H9 (cell line): ENCODE data around the gene BAHD1. TPM values are rescaled to one million over a fixed set of nuclear protein-coding genes. Genes with fewer than 3 reads are reported as not detected.

Experiments used
- DNase-seq: peaks from one replicate; pipeline ENCODE4 v3.0.0-alpha.2; 2017
- H2AFZ ChIP-seq: one replicate; pipeline ENCODE4 v1.6.1; 2013; ENCODE audit warnings: mild to moderate bottlenecking, low read length, control low read depth, moderate library complexity
- H2AK5ac ChIP-seq: 2 replicates; pipeline ENCODE4 v1.6.1; 2013; ENCODE audit warnings: low read length, control low read depth, mixed read lengths; ENCODE audit not compliant: insufficient read length
- H2BK120ac ChIP-seq: one replicate; pipeline ENCODE4 v1.6.1; 2013; ENCODE audit warnings: low read depth, mild to moderate bottlenecking, low read length, control low read depth, inconsistent platforms; ENCODE audit not compliant: poor library complexity, severe bottlenecking
- H2BK12ac ChIP-seq: 2 replicates; pipeline ENCODE4 v1.6.1; 2013; ENCODE audit warnings: low read length, control low read depth, mixed read lengths, low read depth; ENCODE audit not compliant: insufficient read length
- H2BK15ac ChIP-seq: 2 replicates; pipeline ENCODE4 v1.6.1; 2013; ENCODE audit warnings: low read depth, low read length, control low read depth
- H2BK20ac ChIP-seq: one replicate; pipeline ENCODE4 v1.6.1; 2013; ENCODE audit warnings: low read depth, mild to moderate bottlenecking, low read length, control low read depth, inconsistent platforms; ENCODE audit not compliant: poor library complexity, severe bottlenecking
- H2BK5ac ChIP-seq: 2 replicates; pipeline ENCODE4 v1.6.1; 2013; ENCODE audit warnings: low read length, control low read depth, mixed read lengths; ENCODE audit not compliant: insufficient read length
- H3K14ac ChIP-seq: 2 replicates; pipeline ENCODE4 v1.6.1; 2013; ENCODE audit warnings: low read length, control low read depth; ENCODE audit not compliant: insufficient read depth
- H3K18ac ChIP-seq: 2 replicates; pipeline ENCODE4 v1.6.1; 2013; ENCODE audit warnings: low read depth, mild to moderate bottlenecking, mixed read lengths, low read length, control low read depth; ENCODE audit not compliant: insufficient read length
- H3K23ac ChIP-seq: 2 replicates; pipeline ENCODE4 v1.6.1; 2013; ENCODE audit warnings: low read length, control low read depth, mixed read lengths, low read depth; ENCODE audit not compliant: insufficient read length
- H3K23me2 ChIP-seq: 2 replicates; pipeline ENCODE4 v1.6.1; 2013; ENCODE audit warnings: low read depth, mild to moderate bottlenecking, mixed read lengths, low read length, control low read depth; ENCODE audit not compliant: insufficient read length, poor library complexity, severe bottlenecking
- H3K27ac ChIP-seq: 2 replicates; pipeline ENCODE4 v1.5.1; 2013; ENCODE audit warnings: low read length, control low read depth, mixed read lengths, low read depth; ENCODE audit not compliant: insufficient read length
- H3K27me3 ChIP-seq: 2 replicates; pipeline ENCODE4 v1.6.1; 2013; ENCODE audit warnings: low read length, control low read depth, inconsistent platforms; ENCODE audit not compliant: insufficient read depth
- H3K4ac ChIP-seq: 2 replicates; pipeline ENCODE4 v1.6.1; 2013; ENCODE audit warnings: low read depth, mild to moderate bottlenecking, control low read depth, inconsistent platforms, low read length, moderate library complexity
- H3K4me1 ChIP-seq: 2 replicates; pipeline ENCODE4 v1.6.1; 2013; ENCODE audit warnings: low read length, control low read depth, inconsistent platforms; ENCODE audit not compliant: insufficient read depth
- H3K4me2 ChIP-seq: 2 replicates; pipeline ENCODE4 v1.6.1; 2013; ENCODE audit warnings: low read length, control low read depth, mixed read lengths; ENCODE audit not compliant: insufficient read length, insufficient read depth
- H3K56ac ChIP-seq: 2 replicates; pipeline ENCODE4 v1.6.1; 2013; ENCODE audit warnings: low read depth, mild to moderate bottlenecking, mixed read lengths, low read length, control low read depth; ENCODE audit not compliant: insufficient read length
- H3K79me1 ChIP-seq: 2 replicates; pipeline ENCODE4 v1.6.1; 2013; ENCODE audit warnings: low read depth, mild to moderate bottlenecking, moderate library complexity, low read length, control low read depth, inconsistent platforms; ENCODE audit not compliant: insufficient read depth, poor library complexity, severe bottlenecking
- H3K79me2 ChIP-seq: 2 replicates; pipeline ENCODE4 v1.6.1; 2013; ENCODE audit warnings: low read length, control low read depth, inconsistent platforms; ENCODE audit not compliant: insufficient read depth
- H3K9ac ChIP-seq: 2 replicates; pipeline ENCODE4 v1.6.1; 2013; ENCODE audit warnings: low read length, control low read depth, mixed read lengths; ENCODE audit not compliant: insufficient read length; ENCODE audit errors: extremely low read depth
- H3K9me3 ChIP-seq: one replicate; pipeline ENCODE4 v1.6.1; 2013; ENCODE audit warnings: low read depth, low read length, inconsistent platforms; ENCODE audit not compliant: control insufficient read depth
- H3T11ph ChIP-seq: one replicate; pipeline ENCODE4 v1.6.1; 2013; ENCODE audit warnings: mild to moderate bottlenecking, low read length, control low read depth, inconsistent platforms
- H4K20me1 ChIP-seq: one replicate; pipeline ENCODE4 v1.6.1; 2013; ENCODE audit not compliant: control insufficient read depth, insufficient read length, insufficient read depth
- H4K5ac ChIP-seq: 2 replicates; pipeline ENCODE4 v1.6.1; 2013; ENCODE audit warnings: low read depth, mild to moderate bottlenecking, mixed read lengths, low read length, control low read depth; ENCODE audit not compliant: insufficient read length
- H4K8ac ChIP-seq: replicated peaks from 2 replicates; pipeline ENCODE4 v1.6.1; 2013; ENCODE audit warnings: low read length, control low read depth, mixed read lengths, low read depth; ENCODE audit not compliant: insufficient read length
- H4K91ac ChIP-seq: 2 replicates; pipeline ENCODE4 v1.6.1; 2013; ENCODE audit warnings: low read depth, mild to moderate bottlenecking, moderate library complexity, mixed read lengths, low read length, control low read depth; ENCODE audit not compliant: insufficient read length
- H3K27ac Mint-ChIP-seq, 3 experiments: 2 replicates in 2 of 3; 3 replicates in 1 of 3; pipeline ENCODE4 v1.8.0; 2020 to 2021; ENCODE audit warnings: mixed read lengths in 3 of 3, mild to moderate bottlenecking in 1 of 3, moderate library complexity in 1 of 3
- H3K27me3 Mint-ChIP-seq: 2 replicates; pipeline ENCODE4 v1.8.0; 2021; ENCODE audit warnings: low read depth, mild to moderate bottlenecking, moderate library complexity, mixed read lengths
- H3K36me3 Mint-ChIP-seq, 3 experiments: 2 replicates in 2 of 3; 3 replicates in 1 of 3; pipeline ENCODE4 v1.8.0; 2020 to 2021; ENCODE audit warnings: low read depth in 3 of 3, mixed read lengths in 3 of 3; ENCODE audit not compliant: insufficient read depth in 1 of 3
- H3K4me1 Mint-ChIP-seq, 2 experiments: 2 replicates each; pipeline ENCODE4 v1.8.0; 2020; ENCODE audit warnings: mixed read lengths in 2 of 2
- H3K4me3 Mint-ChIP-seq, 2 experiments: 2 replicates in 1 of 2; 3 replicates in 1 of 2; pipeline ENCODE4 v1.8.0; 2020 to 2021; ENCODE audit warnings: mild to moderate bottlenecking in 2 of 2, mixed read lengths in 2 of 2, moderate library complexity in 1 of 2
- H3K9me3 Mint-ChIP-seq, 2 experiments: 2 replicates in 1 of 2; 3 replicates in 1 of 2; pipeline ENCODE4 v1.8.0; 2020; ENCODE audit warnings: mild to moderate bottlenecking in 2 of 2, mixed read lengths in 2 of 2, moderate library complexity in 1 of 2
- WGBS: extraction: QIAGEN DNeasy Blood & Tissue Kit; methylation state at CpG from one replicate; pipeline ENCODE4 v1.1.7; 2013; ENCODE audit warnings: missing lambda C conversion rate, low lambda C conversion rate, mixed read lengths; ENCODE audit not compliant: insufficient read length; ENCODE audit errors: extremely low coverage; 5-methylcytosine and 5-hydroxymethylcytosine counted together
- total RNA-seq: library from RNA; stranded (reverse); gene quantifications from 2 replicates; pipeline ENCODE4 v1.2.1, GENCODE V29; 2021
- TF ChIP-seq, protein P1 (sequence below): fragments of 200-600 bp; sonication (generic); conservative IDR thresholded peaks from 3 replicates; pipeline ENCODE4 v1.8.0; 2021; ENCODE audit warnings: antibody characterized with exemption, mild to moderate bottlenecking

Gene BAHD1
- total RNA-seq, 1 experiment from 2014 or later = 54.1 TPM

DNA sequence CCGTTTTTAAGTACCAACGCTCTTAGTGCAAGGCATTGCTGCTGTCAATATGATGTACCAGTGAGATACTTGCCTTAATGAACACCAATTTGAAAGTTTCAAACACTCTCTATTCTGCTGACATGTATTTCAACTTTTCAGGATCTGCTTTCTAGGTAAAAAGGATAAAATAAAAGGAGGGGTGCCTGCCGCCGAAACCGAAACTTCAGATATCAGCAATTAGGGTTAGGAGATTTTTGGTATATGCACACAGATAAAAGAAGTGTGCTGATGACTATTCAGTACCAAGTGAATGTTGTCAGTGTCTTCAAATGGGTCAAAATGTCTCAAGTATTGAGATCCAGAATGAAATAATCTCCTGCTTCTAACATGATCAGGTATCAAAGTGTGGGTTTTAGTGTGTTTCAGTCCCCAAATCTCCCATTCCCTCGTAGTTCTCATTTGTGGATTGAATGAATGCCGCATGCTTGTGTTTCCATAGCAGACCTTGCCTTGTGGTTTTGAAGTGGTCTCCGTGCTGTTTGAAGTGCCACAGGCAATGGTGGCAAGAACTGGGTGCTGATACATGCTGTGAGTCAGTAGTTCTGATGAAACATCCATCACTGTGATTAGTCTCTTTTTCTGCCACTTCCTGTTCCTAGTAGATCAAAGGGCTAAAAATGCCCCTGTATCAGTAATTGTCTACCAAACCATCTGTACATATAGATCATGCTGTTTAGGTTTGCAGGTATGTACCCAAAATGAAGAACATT is 52.5 kb downstream of the BAHD1 start:
- no peak overlapping the region for H4K91ac ChIP-seq

More for the DNA sequence above, 52.5 kb downstream of the BAHD1 start:
- Histone ChIP-seq H4K8ac (no peak overlapping the region), H3K56ac (no peak overlapping the region), H3T11ph (no peak overlapping the region), H3K14ac (no peak overlapping the region), H2BK12ac (no peak overlapping the region), H3K9ac (no peak overlapping the region), H3K27ac (no peak overlapping the region), H2BK15ac (no peak overlapping the region), H3K23ac (no peak overlapping the region), H4K20me1 (no peaks in the 10 kb centered on the region), H3K4me1 (no peaks in the 10 kb centered on the region), H3K4me2 (no peak overlapping the region), H3K4ac (no peak overlapping the region), H2AK5ac (no peak overlapping the region), H3K18ac (no peak overlapping the region), H2BK120ac (no peak overlapping the region), H2BK20ac (no peak overlapping the region), H2BK5ac (no peak overlapping the region), H3K23me2 (no peaks in the 10 kb centered on the region), H3K9me3 (no peaks in the 10 kb centered on the region), H3K79me2 (no peaks in the 10 kb centered on the region), H3K27me3 (no peaks in the 10 kb centered on the region), H3K79me1 (no peaks in the 10 kb centered on the region), H4K5ac (no peak overlapping the region), H2AFZ (no peak overlapping the region)
- no peaks in the 10 kb centered on the region for H3K9me3 Mint-ChIP-seq
- WGBS = no CpG with 5 or more reads among the region's 8 CpGs
- H3K4me1 Mint-ChIP-seq = peaks cover 0 to 2% of the 10 kb centered on the region in 2 experiments; a peak in 2 of 4 replicates
- H3K36me3 Mint-ChIP-seq = no peaks in the 10 kb centered on the region; a peak in 1 of 7 replicates
- TF ChIP-seq, protein P1, sequence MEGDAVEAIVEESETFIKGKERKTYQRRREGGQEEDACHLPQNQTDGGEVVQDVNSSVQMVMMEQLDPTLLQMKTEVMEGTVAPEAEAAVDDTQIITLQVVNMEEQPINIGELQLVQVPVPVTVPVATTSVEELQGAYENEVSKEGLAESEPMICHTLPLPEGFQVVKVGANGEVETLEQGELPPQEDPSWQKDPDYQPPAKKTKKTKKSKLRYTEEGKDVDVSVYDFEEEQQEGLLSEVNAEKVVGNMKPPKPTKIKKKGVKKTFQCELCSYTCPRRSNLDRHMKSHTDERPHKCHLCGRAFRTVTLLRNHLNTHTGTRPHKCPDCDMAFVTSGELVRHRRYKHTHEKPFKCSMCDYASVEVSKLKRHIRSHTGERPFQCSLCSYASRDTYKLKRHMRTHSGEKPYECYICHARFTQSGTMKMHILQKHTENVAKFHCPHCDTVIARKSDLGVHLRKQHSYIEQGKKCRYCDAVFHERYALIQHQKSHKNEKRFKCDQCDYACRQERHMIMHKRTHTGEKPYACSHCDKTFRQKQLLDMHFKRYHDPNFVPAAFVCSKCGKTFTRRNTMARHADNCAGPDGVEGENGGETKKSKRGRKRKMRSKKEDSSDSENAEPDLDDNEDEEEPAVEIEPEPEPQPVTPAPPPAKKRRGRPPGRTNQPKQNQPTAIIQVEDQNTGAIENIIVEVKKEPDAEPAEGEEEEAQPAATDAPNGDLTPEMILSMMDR = no peak
- H3K27me3 Mint-ChIP-seq = peaks cover 11% of the 10 kb centered on the region
- no peak overlapping the region for H3K4me3 Mint-ChIP-seq
- H3K27ac Mint-ChIP-seq = no peak overlapping the region
- DNase-seq = no peak
